Measurements from ENCODE around the gene LEAP2.

- TF ChIP-seq POLR2A (IDR thresholded peaks at IDR 0.05; ENCODE audit: extremely low read depth, insufficient read length) (no peak), MYC (IDR thresholded peaks at IDR 0.05; ENCODE audit: low read depth, low read length) (no peak), CTCF (IDR thresholded peaks at IDR 0.05; ENCODE audit: low read depth, low read length) (no peak)
These were observed 2.7 kb downstream of the LEAP2 start for GRCh38 chr5:132876020-132876759.
